ENCODE measurements around the gene GJA1. TPM values are rescaled to one million over a fixed set of nuclear protein-coding genes. Genes with fewer than 3 reads are reported as not detected.
A peak's percentile ranks its signal among the peaks of the same experiment; 100 is the strongest.

GJA1 gene
- total RNA-seq, 1 experiment from 2014 or later, result 528 TPM

DNA sequence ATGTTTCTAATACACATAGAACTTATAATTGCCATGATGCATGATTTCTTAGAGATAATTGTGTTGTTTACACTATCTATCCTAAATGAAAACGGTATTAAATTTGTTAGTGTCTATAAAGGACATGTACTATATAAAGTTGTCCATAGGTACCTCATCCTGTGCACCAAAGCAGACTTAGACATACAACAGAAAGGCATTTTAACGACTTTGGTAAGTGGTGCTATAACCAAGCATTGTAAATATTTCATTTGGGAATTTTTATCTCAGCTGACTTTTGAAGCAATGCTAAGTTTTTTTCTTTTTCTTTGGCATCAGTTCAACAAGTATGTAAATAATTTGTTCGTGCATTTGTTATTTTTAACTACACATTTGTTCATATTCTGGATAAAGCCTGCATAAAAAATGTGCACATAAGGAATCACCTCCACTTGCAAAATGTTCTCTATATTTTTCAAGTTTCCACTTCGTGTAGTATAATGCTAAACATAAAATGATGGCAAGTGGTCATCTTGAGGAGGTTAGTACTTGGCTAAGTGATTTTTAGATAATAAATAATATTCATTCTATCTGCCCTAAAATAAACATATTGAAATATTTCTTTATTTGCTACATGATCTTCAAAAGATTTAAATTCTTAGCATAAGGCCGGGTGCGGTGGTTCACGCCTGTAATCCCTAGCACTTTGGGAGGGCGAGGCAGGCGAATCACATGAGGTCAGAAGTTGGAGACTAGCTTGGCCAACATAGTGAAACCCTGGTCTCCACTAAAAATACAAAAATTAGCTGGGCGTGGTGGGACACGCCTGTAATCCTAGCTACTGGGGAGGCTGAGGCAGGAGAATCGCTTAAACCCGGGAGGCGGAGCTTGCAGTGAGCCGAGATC is 6.3 kb upstream of the GJA1 start:
- Histone ChIP-seq H2AK5ac (ENCODE audit: insufficient read length, low read length) (no peak overlapping the region), H3K27ac (ENCODE audit: insufficient read length, low read depth, low read length) (no peak overlapping the region), H3K79me2 (ENCODE audit: insufficient read depth, low read length) (no peaks in the 10 kb centered on the region), H3K18ac (ENCODE audit: insufficient read length, low read depth, low read length) (no peak overlapping the region), H3K27me3 (ENCODE audit: insufficient read depth, low read length) (no peaks in the 10 kb centered on the region), H3K14ac (ENCODE audit: insufficient read depth, low read length) (no peak overlapping the region), H3T11ph (ENCODE audit: low read length) (no peak overlapping the region), H2BK12ac (ENCODE audit: insufficient read length, low read depth, low read length) (no peak overlapping the region), H3K4me2 (ENCODE audit: insufficient read depth, insufficient read length, low read length) (no peak overlapping the region), H3K9me3 (ENCODE audit: control insufficient read depth, low read depth, low read length) (no peaks in the 10 kb centered on the region), H2BK5ac (ENCODE audit: insufficient read length, low read length) (no peak overlapping the region), H4K8ac (replicated peaks; ENCODE audit: insufficient read length, low read depth, low read length) (no peak overlapping the region), H3K23me2 (ENCODE audit: insufficient read length, low read depth, low read length, poor library complexity, severe bottlenecking) (no peaks in the 10 kb centered on the region), H2AFZ (ENCODE audit: low read length) (no peak overlapping the region), H2BK20ac (ENCODE audit: low read depth, low read length, poor library complexity, severe bottlenecking) (no peak overlapping the region), H3K79me1 (ENCODE audit: insufficient read depth, low read depth, low read length, poor library complexity, severe bottlenecking) (no peaks in the 10 kb centered on the region), H3K56ac (ENCODE audit: insufficient read length, low read depth, low read length) (no peak overlapping the region), H2BK120ac (ENCODE audit: low read depth, low read length, poor library complexity, severe bottlenecking) (no peak overlapping the region), H2BK15ac (ENCODE audit: low read depth, low read length) (no peak overlapping the region), H4K5ac (ENCODE audit: insufficient read length, low read depth, low read length) (no peak overlapping the region), H4K91ac (ENCODE audit: insufficient read length, low read depth, low read length) (no peak overlapping the region), H3K23ac (ENCODE audit: insufficient read length, low read depth, low read length) (no peak overlapping the region), H3K4ac (ENCODE audit: low read depth, low read length) (no peak overlapping the region), H3K9ac (ENCODE audit: extremely low read depth, insufficient read length, low read length) (no peak overlapping the region), H3K4me1 (ENCODE audit: insufficient read depth, low read length) (no peaks in the 10 kb centered on the region), H4K20me1 (ENCODE audit: control insufficient read depth, insufficient read depth, insufficient read length) (no peaks in the 10 kb centered on the region)
- H3K27me3 Mint-ChIP-seq (ENCODE audit: low read depth), result no peaks in the 10 kb centered on the region
- TF ChIP-seq, protein P1, sequence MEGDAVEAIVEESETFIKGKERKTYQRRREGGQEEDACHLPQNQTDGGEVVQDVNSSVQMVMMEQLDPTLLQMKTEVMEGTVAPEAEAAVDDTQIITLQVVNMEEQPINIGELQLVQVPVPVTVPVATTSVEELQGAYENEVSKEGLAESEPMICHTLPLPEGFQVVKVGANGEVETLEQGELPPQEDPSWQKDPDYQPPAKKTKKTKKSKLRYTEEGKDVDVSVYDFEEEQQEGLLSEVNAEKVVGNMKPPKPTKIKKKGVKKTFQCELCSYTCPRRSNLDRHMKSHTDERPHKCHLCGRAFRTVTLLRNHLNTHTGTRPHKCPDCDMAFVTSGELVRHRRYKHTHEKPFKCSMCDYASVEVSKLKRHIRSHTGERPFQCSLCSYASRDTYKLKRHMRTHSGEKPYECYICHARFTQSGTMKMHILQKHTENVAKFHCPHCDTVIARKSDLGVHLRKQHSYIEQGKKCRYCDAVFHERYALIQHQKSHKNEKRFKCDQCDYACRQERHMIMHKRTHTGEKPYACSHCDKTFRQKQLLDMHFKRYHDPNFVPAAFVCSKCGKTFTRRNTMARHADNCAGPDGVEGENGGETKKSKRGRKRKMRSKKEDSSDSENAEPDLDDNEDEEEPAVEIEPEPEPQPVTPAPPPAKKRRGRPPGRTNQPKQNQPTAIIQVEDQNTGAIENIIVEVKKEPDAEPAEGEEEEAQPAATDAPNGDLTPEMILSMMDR (conservative IDR thresholded peaks at IDR 0.05), result no peak
- no peak overlapping the region for H3K4me3 Mint-ChIP-seq
- peaks cover 28 to 30% of the 10 kb centered on the region in 2 experiments for H3K4me1 Mint-ChIP-seq
- H3K36me3 Mint-ChIP-seq (ENCODE audit: insufficient read depth in 1 of 3, low read depth in 3 of 3), result peaks cover 0 to 4% (median 3%) of the 10 kb centered on the region in 3 experiments; a peak in 1 of 7 replicates
- peak overlapping the region in 2 of 3 experiments; percentile 40 to 44; a peak in 2 of 7 replicates for H3K27ac Mint-ChIP-seq
- WGBS (ENCODE audit: extremely low coverage, insufficient read length, low lambda C conversion rate), result no CpG with 5 or more reads among the region's 15 CpGs
- no peak for DNase-seq
- no peaks in the 10 kb centered on the region for H3K9me3 Mint-ChIP-seq

All from H9 (cell line).